Measurements from ENCODE around the gene CPNE5. TPM values are rescaled to one million over a fixed set of nuclear protein-coding genes. Genes with fewer than 3 reads are reported as not detected.

CPNE5 gene
- total RNA-seq, 4 donors from 2014 or later: 9.5 to 33.8 (median 12.2) TPM

DNA sequence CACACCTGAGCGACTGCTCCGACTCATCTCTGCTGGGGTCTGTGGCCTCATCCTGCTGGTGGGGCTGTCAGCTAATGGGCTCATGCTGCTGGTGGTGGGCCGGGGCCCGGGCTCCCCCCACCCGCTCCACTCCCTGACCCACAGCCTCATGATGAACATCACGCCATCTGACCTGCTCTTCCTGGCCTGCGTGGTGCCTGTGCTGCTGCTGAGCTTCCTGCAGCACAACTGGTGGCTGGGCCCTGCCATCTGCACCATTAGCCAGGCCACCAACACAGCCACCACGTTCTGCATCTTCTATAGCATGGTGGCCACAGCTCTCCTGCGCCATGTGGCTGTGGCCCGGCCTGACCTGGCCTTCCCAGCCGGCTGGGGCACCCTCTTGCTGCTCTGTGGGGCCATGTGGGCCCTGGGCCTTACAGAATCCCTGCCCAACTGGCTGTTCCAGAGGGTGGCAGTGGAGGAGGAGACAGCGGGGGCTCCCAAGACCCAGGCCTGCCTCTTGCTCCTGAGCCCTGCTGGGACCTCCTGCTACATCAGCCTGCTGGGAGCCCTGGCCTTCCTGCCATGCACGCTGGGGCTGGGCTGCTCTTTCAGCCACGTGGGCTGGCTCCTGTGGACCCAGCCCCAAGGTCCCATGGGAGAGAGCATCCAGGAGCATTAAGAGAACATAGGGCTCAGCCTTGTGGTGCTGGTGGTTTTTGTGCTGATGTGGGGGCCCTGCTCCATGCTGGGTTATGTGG, 102.0 kb downstream of the CPNE5 start:
- H3K27me3 ChIP-seq: no peaks in the 10 kb centered on the region
- DNase-seq: no peak
- H3K27ac ChIP-seq: no peak overlapping the region
- no peak for TF ChIP-seq POLR2A (IDR thresholded peaks at IDR 0.05)
- TF ChIP-seq CTCF (IDR thresholded peaks at IDR 0.05): no peak
- H3K36me3 ChIP-seq: no peaks in the 10 kb centered on the region
- no peak overlapping the region for H3K4me3 ChIP-seq
- no peaks in the 10 kb centered on the region for H3K4me1 ChIP-seq
- no peaks in the 10 kb centered on the region for H3K9me3 ChIP-seq
- intact Hi-C loops (cut with DNase I; ENCODE audit: low total_unique reads): no loop called here

DNA sequence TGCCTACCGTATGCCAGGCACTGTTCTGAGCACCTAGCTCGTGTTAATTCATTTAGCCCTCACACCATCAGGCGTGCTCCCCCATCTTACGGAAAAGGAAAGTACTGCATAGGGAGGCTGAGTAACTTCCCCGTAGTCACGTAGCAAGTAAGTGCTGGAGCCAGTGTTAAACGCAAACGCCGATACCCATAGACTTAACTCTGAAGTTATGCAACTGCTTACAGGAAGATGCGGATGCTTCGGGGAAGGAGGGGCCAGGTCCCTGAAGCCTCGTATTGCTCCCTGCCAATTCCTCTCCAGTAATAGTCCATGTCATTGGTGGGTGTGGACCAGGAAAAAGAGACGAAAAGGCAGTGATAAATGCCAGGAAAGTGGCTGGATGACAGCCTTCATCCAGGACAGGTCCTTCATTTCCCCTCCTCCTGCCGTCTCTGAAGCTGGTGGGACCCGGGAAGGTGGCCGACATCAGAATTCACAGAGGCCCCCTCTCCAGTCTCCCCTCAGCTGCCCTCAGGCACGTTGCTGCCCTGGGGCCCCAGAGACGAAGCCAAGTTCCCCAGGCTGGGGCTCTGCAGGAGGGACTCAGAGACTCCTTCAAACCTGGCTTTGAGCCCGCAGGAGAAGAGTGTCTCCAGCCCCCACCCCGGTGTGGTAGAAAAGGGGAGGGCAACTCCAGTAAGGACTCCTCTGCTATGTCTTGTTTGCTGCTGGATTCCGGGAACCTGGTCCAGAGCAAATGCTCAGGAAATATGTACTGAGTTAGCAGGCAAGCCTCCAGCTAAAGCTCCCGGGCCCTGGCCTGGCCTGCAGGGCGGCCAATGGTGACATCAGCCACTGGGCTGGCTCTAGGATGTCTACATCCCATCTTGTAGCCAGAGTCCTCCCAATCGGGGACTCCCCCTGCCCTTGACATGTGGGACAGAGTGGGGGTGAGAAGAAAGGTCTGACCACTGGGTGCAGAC, 103.9 kb downstream of the CPNE5 start:
- no peaks in the 10 kb centered on the region for H3K27me3 ChIP-seq
- H3K4me3 ChIP-seq: peak overlapping the region; percentile 15 to 27

GRCh38 chr6:36734486-36735060, 104.7 kb downstream of the CPNE5 start:
- Histone ChIP-seq H3K27me3 (no peaks in the 10 kb centered on the region), H3K4me1 (no peaks in the 10 kb centered on the region), H3K36me3 (no peaks in the 10 kb centered on the region), H3K4me3 (peak overlapping the region in 1 of 2 donors; percentile 27), H3K9me3 (no peaks in the 10 kb centered on the region), H3K27ac (peak overlapping the region; percentile 72 to 74)
- intact Hi-C loops (cut with DNase I; ENCODE audit: low total_unique reads): no loop called here
- TF ChIP-seq POLR2A (IDR thresholded peaks at IDR 0.05) (no peak), CTCF (IDR thresholded peaks at IDR 0.05) (no peak)
- DNase-seq: no peak

More for the DNA sequence above, 103.9 kb downstream of the CPNE5 start:
- TF ChIP-seq POLR2A (IDR thresholded peaks at IDR 0.05): no peak
- TF ChIP-seq CTCF (IDR thresholded peaks at IDR 0.05): peak in 2 of 4 experiments; percentile 3 to 29
- Histone ChIP-seq H3K36me3 (no peaks in the 10 kb centered on the region), H3K9me3 (no peaks in the 10 kb centered on the region), H3K4me1 (no peaks in the 10 kb centered on the region), H3K27ac (peak overlapping the region; percentile 72 to 74)
- peak; percentile 82 to 87 for DNase-seq
- intact Hi-C loops (cut with DNase I; ENCODE audit: low total_unique reads): no loop called here

GRCh38 chr6:36733300-36733699, 105.9 kb downstream of the CPNE5 start:
- Histone ChIP-seq H3K9me3 (no peaks in the 10 kb centered on the region), H3K36me3 (no peaks in the 10 kb centered on the region), H3K27me3 (no peaks in the 10 kb centered on the region), H3K4me3 (no peak overlapping the region), H3K27ac (no peak overlapping the region), H3K4me1 (no peaks in the 10 kb centered on the region)
- TF ChIP-seq POLR2A (IDR thresholded peaks at IDR 0.05) (no peak), CTCF (IDR thresholded peaks at IDR 0.05) (no peak)
- intact Hi-C loops (cut with DNase I; ENCODE audit: low total_unique reads): no loop called here
- DNase-seq: no peak

Data from uterus (tissue), 4 donors.